HT-29 (cell line): Measurements from ENCODE around the gene CISD2. TPM values are rescaled to one million over a fixed set of nuclear protein-coding genes. Genes with fewer than 3 reads are reported as not detected.
"Not testable (repeated sequence)": the region's sequence is repeated elsewhere in the genome, so short reads cannot be mapped to it uniquely, and the experiment has no call there.

Experiments
- DNase-seq: peaks from one replicate; pipeline ENCODE4 v3.0.0-alpha.2; 2015; ENCODE audit warnings: low spot score
- small RNA-seq: library from RNA; depleted of rRNA; stranded (forward); fragments of <200 nt; gene quantifications from one replicate; pipeline ENCODE3, GENCODE V24; 2014
- total RNA-seq: library from RNA; depleted of rRNA; stranded (reverse); fragments of >200 nt; shearing (Covaris generic); gene quantifications from 2 replicates; pipeline ENCODE4 v1.2.3, GENCODE V29; 2014; rRNA removed

CISD2 gene
- total RNA-seq, 1 experiment from 2014 or later: 54.6 TPM

DNA sequence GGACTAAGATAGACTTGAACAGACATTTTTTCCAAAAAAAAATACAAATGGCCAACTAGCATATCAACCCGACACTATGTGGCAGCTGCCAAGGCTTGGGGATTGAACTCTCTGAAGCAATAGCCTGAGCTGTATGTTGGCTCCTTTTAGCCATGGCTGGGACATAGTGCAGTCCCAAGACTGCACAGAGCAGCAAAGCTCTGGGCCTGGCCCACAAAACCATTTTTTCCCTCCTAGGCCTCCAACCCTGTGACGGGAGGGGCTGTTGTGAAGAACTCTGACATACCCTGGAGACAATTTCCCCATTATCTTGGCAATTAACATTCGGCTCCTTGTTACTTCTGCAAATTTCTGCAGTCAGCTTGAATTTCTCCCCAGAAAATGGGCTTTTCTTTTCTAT, 50.1 kb downstream of the CISD2 start:
- no peak for DNase-seq

DNA sequence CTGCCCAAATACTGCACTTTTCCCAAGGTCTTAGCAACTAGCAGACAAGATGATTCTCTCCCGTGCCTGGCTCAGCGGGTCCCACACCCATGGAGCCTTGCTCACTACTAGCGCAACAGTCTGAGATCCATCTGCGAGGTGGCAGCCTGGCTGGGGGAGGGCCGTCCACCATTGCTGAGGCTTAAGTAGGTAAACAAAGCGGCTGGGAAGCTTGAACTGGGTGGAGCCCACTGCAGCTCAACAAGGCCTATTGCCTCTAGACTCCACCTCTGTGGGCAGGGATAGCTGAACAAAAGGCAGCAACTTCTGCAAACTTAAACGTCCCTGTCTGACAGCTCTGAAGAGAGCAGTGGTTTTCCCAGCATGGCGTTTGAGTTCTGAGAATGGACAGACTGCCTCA, 50.9 kb downstream of the CISD2 start:
- peak; percentile 50 for DNase-seq

DNA sequence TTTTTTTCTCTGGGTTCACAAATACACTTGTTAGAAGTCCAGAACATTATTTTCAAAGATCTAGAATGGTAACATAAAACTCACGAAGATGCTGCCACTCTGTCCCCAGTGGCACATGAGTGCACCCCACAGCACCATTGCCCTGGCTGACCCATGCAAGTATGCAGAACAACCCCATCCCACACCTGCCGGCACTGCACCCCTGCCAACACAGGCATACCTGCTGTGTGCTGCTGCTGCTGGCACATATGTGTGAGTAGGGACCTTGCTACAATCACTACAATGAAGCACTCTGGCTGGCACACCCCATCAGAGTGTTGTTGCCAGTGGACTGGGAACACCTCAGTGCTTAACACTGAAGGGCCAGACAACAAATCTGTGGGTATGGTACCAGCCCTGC, 66.9 kb downstream of the CISD2 start:
- DNase-seq: no peak

- not testable (repeated sequence) for DNase-seq
Observed at GRCh38 chr4:102938063-102938462, 69.3 kb downstream of the CISD2 start.

Small RNAs within 50 kb of the gene (small RNA-seq; reads per million reads assigned to genes)
- gene RNU7-151P: not detected

Other genes with a start within 250 kb of the CISD2 start
- 18.9 and 23.2 TPM in 2 replicates for gene MANBA, start 108.0 kb upstream of the CISD2 start, total RNA-seq
- 496 and 506 TPM in 2 replicates for gene UBE2D3, start 41.4 kb upstream of the CISD2 start, total RNA-seq
- gene SLC9B1, start 150.7 kb downstream of the CISD2 start, total RNA-seq: not detected in 2 replicates
- gene SLC9B2, start 207.8 kb downstream of the CISD2 start, total RNA-seq: 3.4 and 3.9 TPM in 2 replicates
- gene BDH2, start 230.8 kb downstream of the CISD2 start, total RNA-seq: 4.9 and 7.5 TPM in 2 replicates